HepG2 (cell line): ENCODE results near the gene EPHA6. TPM values are rescaled to one million over a fixed set of nuclear protein-coding genes. Genes with fewer than 3 reads are reported as not detected.

ENCODE experiments used
- ATAC-seq: fragments of 200-7000 bp; cut with Tn5 transposase; 3 replicates; pipeline ENCODE4 v1.9.1; 2020; ENCODE audit warnings: mild to moderate bottlenecking, moderate library complexity
- BruUV-seq: library from RNA; stranded (reverse); fragments of 400-500 nt; replicated peaks from 2 replicates; lab custom pipeline; 2021; lab: Mats Ljungman, UMichigan
- CTCF ChIA-PET: fragments of 300-600 bp; formaldehyde crosslinking; extraction: SDS; loops from one replicate; lab custom pipeline; 2021; ENCODE audit warnings: low total read pairs, inconsistent platforms, low intra/inter-chr PET ratio; lab: Yijun Ruan, JAX
- POLR2A ChIA-PET: fragments of 350-600 bp; sonication (Branson Sonifier 250); formaldehyde crosslinking; loops from one replicate; lab custom pipeline; 2020; ENCODE audit warnings: antibody characterized with exemption, inconsistent platforms; lab: Yijun Ruan, JAX
- DNase-seq: peaks from one replicate; pipeline ENCODE4 v3.0.0-alpha.2; 2015; ENCODE audit warnings: low spot score
- FAIRE-seq: peaks from 3 replicates; lab custom pipeline; 2011; peaks lifted over from hg19 to GRCh38; lab: Jason Lieb, UNC
- H2AFZ ChIP-seq: one replicate; pipeline ENCODE4 v1.6.1; 2011; ENCODE audit warnings: low read length, inconsistent platforms
- H3K27ac ChIP-seq: fragments of 300-600 bp; 3 replicates; pipeline ENCODE4 v1.8.0; 2011; ENCODE audit warnings: mixed run types, mild to moderate bottlenecking, mixed read lengths, low read length, inconsistent platforms; ENCODE audit not compliant: insufficient read depth; ENCODE audit errors: extremely low read length
- H3K27me3 ChIP-seq, 2 experiments: fragments of 200-600 bp in 1 of 2; 2 replicates in 1 of 2; 3 replicates in 1 of 2; pipeline versions ENCODE4 v1.6.0 to v1.8.0; 2011; ENCODE audit warnings: low read length in 2 of 2, mild to moderate bottlenecking in 2 of 2, moderate library complexity in 2 of 2, inconsistent platforms in 1 of 2; ENCODE audit not compliant: insufficient read depth in 2 of 2, control insufficient read depth in 1 of 2
- H3K36me3 ChIP-seq, 2 experiments: fragments of 200-600 bp in 1 of 2; replicated peaks in 1 of 2; 2 replicates in 1 of 2; 3 replicates in 1 of 2; pipeline versions ENCODE4 v1.5.1 to v1.8.0; 2011; ENCODE audit warnings: low read length in 2 of 2, inconsistent platforms in 1 of 2; ENCODE audit not compliant: insufficient read depth in 2 of 2, control insufficient read depth in 1 of 2
- H3K4me1 ChIP-seq: 2 replicates; pipeline ENCODE4 v1.5.1; 2012; ENCODE audit warnings: low read length, inconsistent platforms; ENCODE audit not compliant: insufficient read depth
- H3K4me2 ChIP-seq: 2 replicates; pipeline ENCODE4 v1.6.0; 2011; ENCODE audit warnings: low read depth, low read length, inconsistent platforms
- H3K4me3 ChIP-seq, 3 experiments: fragments of 200-600 bp in 1 of 3; sonication (generic), shearing (Covaris generic) in 1 of 3; replicated peaks in 1 of 3; 2 replicates each; pipeline ENCODE4 v1.5.1; 2011 to 2016; ENCODE audit warnings: low read length in 3 of 3, inconsistent platforms in 2 of 3, low read depth in 2 of 3, mild to moderate bottlenecking in 2 of 3, control low read depth in 1 of 3, mixed read lengths in 1 of 3; ENCODE audit not compliant: insufficient read depth in 1 of 3
- H3K79me2 ChIP-seq: one replicate; pipeline ENCODE4 v1.6.1; 2011; ENCODE audit warnings: low read length, inconsistent platforms; ENCODE audit not compliant: insufficient read depth
- H3K9ac ChIP-seq: 2 replicates; pipeline ENCODE4 v1.6.0; 2011; ENCODE audit warnings: mild to moderate bottlenecking, low read depth, low read length, inconsistent platforms; ENCODE audit not compliant: insufficient read depth
- H3K9me3 ChIP-seq: 2 replicates; pipeline ENCODE4 v1.5.1; 2012; ENCODE audit warnings: mild to moderate bottlenecking, low read length
- H4K20me1 ChIP-seq: 2 replicates; pipeline ENCODE4 v1.6.0; 2011; ENCODE audit warnings: inconsistent platforms, mild to moderate bottlenecking, low read length, moderate library complexity; ENCODE audit not compliant: insufficient read depth
- FOXO4 ChIP-seq: sonication (generic); formaldehyde crosslinking; conservative IDR thresholded peaks from 2 replicates; pipeline ENCODE4 v1.8.1; 2023; ENCODE audit warnings: missing genetic modification reagents
- GLI4 ChIP-seq: sonication (generic); formaldehyde crosslinking; IDR thresholded peaks from 2 replicates; pipeline ENCODE4 v1.5.1; 2020; ENCODE audit warnings: missing genetic modification reagents, mild to moderate bottlenecking, moderate library complexity, borderline replicate concordance
- MEF2D ChIP-seq: sonication (generic); formaldehyde crosslinking; IDR thresholded peaks from 2 replicates; pipeline ENCODE4 v1.5.1; 2020; ENCODE audit warnings: mild to moderate bottlenecking, missing genetic modification reagents
- ONECUT2 ChIP-seq: sonication (generic); formaldehyde crosslinking; IDR thresholded peaks from 2 replicates; pipeline ENCODE4 v1.4.0; 2020; ENCODE audit warnings: missing genetic modification reagents
- ZBTB25 ChIP-seq: IDR thresholded peaks from 2 replicates; pipeline ENCODE4 v1.6.1; 2018; ENCODE audit warnings: missing genetic modification reagents
- ZNF503 ChIP-seq: sonication (generic); formaldehyde crosslinking; IDR thresholded peaks from 2 replicates; pipeline ENCODE4 v1.4.0; 2020; ENCODE audit warnings: missing genetic modification reagents
- ZNF563 ChIP-seq: sonication (generic); formaldehyde crosslinking; IDR thresholded peaks from 2 replicates; pipeline ENCODE4 v1.8.0; 2022; ENCODE audit warnings: mild to moderate bottlenecking, moderate library complexity, missing genetic modification reagents
- in situ Hi-C: cut with HindIII; loops from 2 replicates; pipeline ENCODE4 v1.10.0; 2017; ENCODE audit warnings: low pct_unique_long_range_greater_than_20kb; ENCODE audit not compliant: extremely low pct_ligation_motif_present
- intact Hi-C: fragments of 100-400 bp; cut with micrococcal nuclease; formaldehyde crosslinking; loops from one replicate; pipeline ENCODE4 v1.10.0; 2022; ENCODE audit not compliant: unreplicated experiment
- polyA plus RNA-seq, 8 experiments: library from polyadenylated mRNA; depleted of rRNA in 3 of 8; stranded (reverse) in 7 of 8; unstranded in 1 of 8; fragments of >200 nt; fragmentation: Illumina TruSeq in 4 of 8; extraction: Trizol in 4 of 8; gene quantifications; 2 replicates each; pipeline versions ENCODE4 v1.2.1 to v1.2.3, GENCODE V29; 2011 to 2016; ENCODE audit warnings: low read depth in 4 of 8, missing spikeins in 1 of 8, mixed read lengths in 1 of 8; ENCODE audit not compliant: insufficient read depth in 1 of 8
- total RNA-seq, 5 experiments: library from RNA; depleted of rRNA; stranded (reverse); fragments of >200 nt; fragmentation: Illumina TruSeq; extraction: Trizol; gene quantifications; 2 replicates each; pipeline ENCODE4 v1.2.3, GENCODE V29; 2016; ENCODE audit warnings: low read depth in 1 of 5
- TF ChIP-seq, protein P1 (sequence below): sonication (generic); formaldehyde crosslinking; IDR thresholded peaks from 2 replicates; pipeline ENCODE4 v1.5.1; 2020; ENCODE audit warnings: missing genetic modification reagents, mild to moderate bottlenecking, borderline replicate concordance

Gene EPHA6
- total and polyA plus RNA-seq, 2 of the 13 experiments (the other 11 are each of a cell fraction or from before 2014, with no cell fraction given), result not detected

DNA sequence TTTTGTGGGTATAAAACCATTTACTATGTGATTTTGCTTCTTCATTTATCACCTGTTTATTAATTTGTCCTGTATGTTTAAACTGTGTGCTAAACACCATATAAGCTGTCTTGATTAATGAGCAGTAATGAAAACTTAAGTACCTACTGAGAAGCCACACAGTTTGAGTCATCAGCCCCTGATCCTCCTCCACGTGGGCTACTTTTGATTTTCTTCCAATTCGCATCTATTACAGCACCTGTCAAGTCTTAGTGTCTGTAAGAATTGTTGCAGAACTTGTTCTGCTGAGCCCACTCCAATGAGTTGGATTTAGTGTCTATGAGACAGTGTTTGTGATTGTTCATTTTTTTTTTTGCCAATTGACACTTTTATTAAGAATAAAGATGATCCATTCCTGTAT lies 16.8 kb downstream of the EPHA6 start (continued):
- TF ChIP-seq FOXO4 (CRISPR knock-in tag), result no peak
- TF ChIP-seq GLI4 (CRISPR knock-in tag), result no peak
- no peak for TF ChIP-seq MEF2D (CRISPR knock-in tag)
- no peak for TF ChIP-seq ZBTB25 (CRISPR knock-in tag)
- TF ChIP-seq ZNF503 (CRISPR knock-in tag), result no peak
- no peak for TF ChIP-seq ZNF563

DNA sequence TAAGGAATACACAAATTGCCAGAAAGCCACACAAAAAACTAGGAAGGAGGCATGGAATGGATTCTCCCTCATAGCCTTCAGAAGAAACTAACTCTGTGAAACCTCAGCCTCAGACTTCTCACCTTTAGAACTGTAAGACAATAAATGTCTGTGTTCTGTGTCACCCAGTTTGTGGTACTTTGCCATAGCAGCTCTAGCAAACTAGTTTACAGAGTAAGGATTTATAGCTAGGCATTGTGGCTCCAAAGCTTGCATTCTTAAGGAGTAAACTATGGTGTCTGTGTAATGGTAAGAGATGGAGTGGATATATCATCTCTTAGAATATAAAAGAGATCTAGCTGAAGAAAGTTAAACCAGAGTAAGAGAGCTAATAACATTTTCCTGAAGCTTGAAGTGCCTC lies 18.9 kb downstream of the EPHA6 start:
- FAIRE-seq (no peak), ATAC-seq (no peak), DNase-seq (no peak)
- H3K27ac ChIP-seq, result no peak overlapping the region
- no peaks in the 10 kb centered on the region for H3K4me1 ChIP-seq
- POLR2A ChIA-PET, result no interaction called here
- BruUV-seq, result no TSS peak
- in situ Hi-C loops, result no loop called here
- H4K20me1 ChIP-seq, result no peaks in the 10 kb centered on the region
- no peak overlapping the region for H2AFZ ChIP-seq
- H3K36me3 ChIP-seq, result no peaks in the 10 kb centered on the region
- H3K79me2 ChIP-seq, result no peaks in the 10 kb centered on the region
- no peaks in the 10 kb centered on the region for H3K9me3 ChIP-seq
- CTCF ChIA-PET, result no interaction called here
- intact Hi-C loops, result no loop called here
- no peaks in the 10 kb centered on the region for H3K27me3 ChIP-seq
- no peak overlapping the region for H3K4me2 ChIP-seq
- no peak for TF ChIP-seq ONECUT2 (CRISPR knock-in tag)
- TF ChIP-seq, protein P1, sequence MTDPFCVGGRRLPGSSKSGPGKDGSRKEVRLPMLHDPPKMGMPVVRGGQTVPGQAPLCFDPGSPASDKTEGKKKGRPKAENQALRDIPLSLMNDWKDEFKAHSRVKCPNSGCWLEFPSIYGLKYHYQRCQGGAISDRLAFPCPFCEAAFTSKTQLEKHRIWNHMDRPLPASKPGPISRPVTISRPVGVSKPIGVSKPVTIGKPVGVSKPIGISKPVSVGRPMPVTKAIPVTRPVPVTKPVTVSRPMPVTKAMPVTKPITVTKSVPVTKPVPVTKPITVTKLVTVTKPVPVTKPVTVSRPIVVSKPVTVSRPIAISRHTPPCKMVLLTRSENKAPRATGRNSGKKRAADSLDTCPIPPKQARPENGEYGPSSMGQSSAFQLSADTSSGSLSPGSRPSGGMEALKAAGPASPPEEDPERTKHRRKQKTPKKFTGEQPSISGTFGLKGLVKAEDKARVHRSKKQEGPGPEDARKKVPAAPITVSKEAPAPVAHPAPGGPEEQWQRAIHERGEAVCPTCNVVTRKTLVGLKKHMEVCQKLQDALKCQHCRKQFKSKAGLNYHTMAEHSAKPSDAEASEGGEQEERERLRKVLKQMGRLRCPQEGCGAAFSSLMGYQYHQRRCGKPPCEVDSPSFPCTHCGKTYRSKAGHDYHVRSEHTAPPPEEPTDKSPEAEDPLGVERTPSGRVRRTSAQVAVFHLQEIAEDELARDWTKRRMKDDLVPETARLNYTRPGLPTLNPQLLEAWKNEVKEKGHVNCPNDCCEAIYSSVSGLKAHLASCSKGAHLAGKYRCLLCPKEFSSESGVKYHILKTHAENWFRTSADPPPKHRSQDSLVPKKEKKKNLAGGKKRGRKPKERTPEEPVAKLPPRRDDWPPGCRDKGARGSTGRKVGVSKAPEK (CRISPR knock-in tag), result no peak
- no peak overlapping the region for H3K9ac ChIP-seq
- no peak overlapping the region for H3K4me3 ChIP-seq
